ENCODE data around the gene RAB36.

- TF ChIP-seq ELF4 (CRISPR knock-in tag; IDR thresholded peaks at IDR 0.05; ENCODE audit: low read depth) = no peak
- no peak for TF ChIP-seq TCF7 (CRISPR knock-in tag; IDR thresholded peaks at IDR 0.05; ENCODE audit: low read depth)
- TF ChIP-seq CTCF (IDR thresholded peaks at IDR 0.05) = no peak
- TF ChIP-seq GABPB1 (CRISPR knock-in tag; IDR thresholded peaks at IDR 0.05) = no peak
- no peak for TF ChIP-seq ESRRA (CRISPR knock-in tag; IDR thresholded peaks at IDR 0.05; ENCODE audit: borderline replicate concordance)
- no peak for TF ChIP-seq ATF6 (CRISPR knock-in tag; IDR thresholded peaks at IDR 0.05)
- no peak for TF ChIP-seq ATF2 (CRISPR knock-in tag; IDR thresholded peaks at IDR 0.05; ENCODE audit: borderline replicate concordance, low read depth)
- no peak for TF ChIP-seq SP1 (CRISPR knock-in tag; conservative IDR thresholded peaks at IDR 0.05)
- TF ChIP-seq MLX (CRISPR knock-in tag; IDR thresholded peaks at IDR 0.05) = no peak
- no peak for TF ChIP-seq ZNF512 (CRISPR knock-in tag; IDR thresholded peaks at IDR 0.05; ENCODE audit: borderline replicate concordance)
These were observed 48.0 kb downstream of the RAB36 start for GRCh38 chr22:23193196-23193827.
